ENCODE measurements around the gene AOPEP.
"Not testable (repeated sequence)": the region's sequence is repeated elsewhere in the genome, so short reads cannot be mapped to it uniquely, and the experiment has no call there.

AOPEP gene

GRCh38 chr9:94929369-94929756, 202.9 kb downstream of the AOPEP start:
- no peaks in the 10 kb centered on the region for H3K36me3 ChIP-seq (ENCODE audit: control insufficient read depth, insufficient read depth, low read length)
- no peaks in the 10 kb centered on the region for H3K27me3 ChIP-seq (ENCODE audit: control insufficient read depth, insufficient read depth, low read length)
- H3K27ac ChIP-seq (ENCODE audit: low read depth, low read length) = no peak overlapping the region
- no peaks in the 10 kb centered on the region for H3K4me1 ChIP-seq (ENCODE audit: control insufficient read depth, insufficient read depth, low read length)
- no peak overlapping the region for H3K9ac ChIP-seq (ENCODE audit: low read length)
- H3K4me3 ChIP-seq (ENCODE audit: low read length) = no peak overlapping the region

DNA sequence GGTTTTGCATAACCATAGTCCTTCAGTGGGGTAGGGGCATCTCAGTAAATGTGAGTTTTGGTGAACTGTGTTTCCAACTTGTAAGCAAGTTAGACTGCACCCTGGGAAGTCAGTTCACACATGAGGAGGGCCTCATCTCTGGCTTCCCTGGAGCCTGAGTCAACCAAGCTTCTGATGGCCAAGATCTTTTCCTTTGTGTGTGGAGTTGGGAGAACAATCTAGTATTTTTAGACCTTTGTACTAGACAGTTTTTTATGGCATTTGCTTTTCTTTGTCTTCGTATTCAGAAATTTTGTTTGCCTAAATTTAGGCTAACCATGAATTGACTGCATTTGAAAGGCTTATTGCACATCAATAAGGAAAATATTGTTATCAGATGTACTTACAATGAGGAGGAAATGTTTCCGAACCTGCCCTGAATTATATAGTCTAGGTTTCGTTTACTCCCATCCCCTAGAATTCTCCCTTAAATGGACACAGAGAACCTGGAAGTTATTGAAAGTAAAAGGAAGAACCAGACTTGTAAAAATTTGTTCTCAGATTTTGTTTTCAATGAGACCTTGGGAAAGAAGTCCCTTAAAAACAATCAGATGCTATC, 204.6 kb downstream of the AOPEP start:
- Histone ChIP-seq H3K4me1 (ENCODE audit: control insufficient read depth, insufficient read depth, low read length) (no peaks in the 10 kb centered on the region), H3K36me3 (ENCODE audit: control insufficient read depth, insufficient read depth, low read length) (no peaks in the 10 kb centered on the region), H3K4me3 (ENCODE audit: low read length) (no peak overlapping the region), H3K27me3 (ENCODE audit: control insufficient read depth, insufficient read depth, low read length) (no peaks in the 10 kb centered on the region), H3K27ac (ENCODE audit: low read depth, low read length) (no peak overlapping the region), H3K9ac (ENCODE audit: low read length) (no peak overlapping the region)

GRCh38 chr9:94931740-94932139, 205.2 kb downstream of the AOPEP start:
- no peak overlapping the region for H3K9ac ChIP-seq (ENCODE audit: low read length)

DNA sequence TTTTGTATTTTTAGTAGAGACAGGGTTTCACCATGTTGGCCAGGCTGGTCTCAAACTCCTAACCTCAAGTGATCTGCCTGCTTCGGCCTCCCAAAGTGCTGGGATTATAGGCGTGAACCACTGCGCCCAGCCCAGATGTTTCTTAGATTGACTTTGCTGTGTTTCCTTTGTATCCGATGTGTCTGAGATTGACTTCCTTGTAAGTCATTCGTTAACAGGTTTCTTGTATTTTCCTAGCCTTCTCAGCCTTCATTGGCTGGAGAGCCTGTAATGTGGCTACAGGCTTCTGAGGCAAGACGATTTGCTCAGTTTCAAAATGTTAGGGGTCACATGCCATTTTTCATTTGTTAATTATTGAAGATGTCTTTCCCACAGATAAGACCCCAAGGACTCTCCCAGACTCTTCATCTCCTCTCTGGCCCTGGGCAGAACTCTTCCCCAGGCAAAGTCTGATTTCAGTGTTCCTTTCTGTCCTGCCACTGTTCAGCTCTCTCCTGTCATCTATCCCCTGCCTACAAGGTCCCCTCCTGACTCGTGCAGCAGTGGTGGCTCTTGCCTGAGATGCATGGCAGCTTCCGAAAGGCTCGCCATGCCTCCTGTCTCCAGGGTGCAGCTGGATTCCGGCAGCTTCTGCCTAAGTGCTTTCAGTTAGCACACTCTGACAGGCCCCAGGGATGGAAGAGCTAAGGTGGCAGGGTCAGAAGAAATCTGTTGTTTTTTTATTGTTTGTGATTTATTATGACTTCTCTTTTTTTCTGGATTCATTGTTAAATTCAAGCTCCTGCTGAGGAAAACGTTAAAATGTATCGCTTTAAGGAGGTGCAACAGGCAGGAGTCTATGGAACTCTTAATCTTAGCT, 206.4 kb downstream of the AOPEP start:
- H3K27ac ChIP-seq (ENCODE audit: low read depth, low read length) = no peak overlapping the region
- no peaks in the 10 kb centered on the region for H3K36me3 ChIP-seq (ENCODE audit: control insufficient read depth, insufficient read depth, low read length)
- H3K4me3 ChIP-seq (ENCODE audit: low read length) = no peak overlapping the region
- H3K4me1 ChIP-seq (ENCODE audit: control insufficient read depth, insufficient read depth, low read length) = peaks cover 3% of the 10 kb centered on the region
- no peak overlapping the region for H3K9ac ChIP-seq (ENCODE audit: low read length)
- H3K27me3 ChIP-seq (ENCODE audit: control insufficient read depth, insufficient read depth, low read length) = no peaks in the 10 kb centered on the region

More at GRCh38 chr9:94931740-94932139, 205.2 kb downstream of the AOPEP start:
- Histone ChIP-seq H3K27me3 (ENCODE audit: control insufficient read depth, insufficient read depth, low read length) (no peaks in the 10 kb centered on the region), H3K4me3 (ENCODE audit: low read length) (no peak overlapping the region), H3K27ac (ENCODE audit: low read depth, low read length) (no peak overlapping the region), H3K4me1 (ENCODE audit: control insufficient read depth, insufficient read depth, low read length) (no peaks in the 10 kb centered on the region), H3K36me3 (ENCODE audit: control insufficient read depth, insufficient read depth, low read length) (no peaks in the 10 kb centered on the region)

DNA sequence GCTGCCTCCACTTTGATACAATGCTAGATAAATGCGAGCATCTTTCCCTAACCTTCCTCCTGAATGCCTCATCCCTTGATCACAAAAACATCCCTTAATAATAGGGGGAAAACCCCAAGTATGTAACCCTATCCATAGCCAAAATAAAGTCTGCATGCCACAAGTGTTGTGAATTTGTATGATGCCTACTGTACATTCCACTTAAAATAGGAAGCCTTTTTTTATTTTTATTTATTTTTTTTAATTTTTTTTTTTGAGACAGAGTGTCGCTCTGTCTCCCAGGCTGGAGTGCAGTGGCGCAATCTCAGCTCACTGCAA, 207.0 kb downstream of the AOPEP start:
- Histone ChIP-seq H3K27me3 (ENCODE audit: control insufficient read depth, insufficient read depth, low read length) (no peaks in the 10 kb centered on the region), H3K36me3 (ENCODE audit: control insufficient read depth, insufficient read depth, low read length) (no peaks in the 10 kb centered on the region), H3K27ac (ENCODE audit: low read depth, low read length) (no peak overlapping the region), H3K4me3 (ENCODE audit: low read length) (no peak overlapping the region), H3K4me1 (ENCODE audit: control insufficient read depth, insufficient read depth, low read length) (peaks cover 3% of the 10 kb centered on the region), H3K9ac (ENCODE audit: low read length) (no peak overlapping the region)

DNA sequence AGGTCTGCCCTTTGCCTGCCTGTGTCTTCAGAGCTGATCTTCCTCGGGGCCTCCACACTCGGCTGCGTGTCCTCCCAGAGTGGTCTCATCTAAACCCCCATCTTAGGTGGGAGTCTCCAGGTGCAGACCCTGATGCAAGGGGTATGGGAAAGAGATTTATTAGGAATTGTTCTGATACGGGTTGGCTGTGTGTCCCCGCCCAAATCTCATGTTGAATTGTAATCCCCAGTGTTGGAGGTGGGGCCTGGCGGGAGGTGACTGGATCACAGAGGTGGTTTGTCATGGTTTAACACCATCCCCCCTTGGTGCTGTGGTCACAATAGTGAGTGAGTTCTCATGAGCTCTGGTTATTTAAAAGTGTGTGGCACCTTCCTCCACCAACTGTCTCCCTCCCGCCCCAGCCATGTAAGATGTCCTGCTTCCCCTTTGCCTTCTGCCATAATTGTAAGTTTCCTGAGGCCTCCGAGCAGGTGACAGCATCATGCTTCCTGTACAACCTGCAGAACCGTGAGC, 208.4 kb downstream of the AOPEP start:
- no peak overlapping the region for H3K4me3 ChIP-seq (ENCODE audit: low read length)
- no peak overlapping the region for H3K9ac ChIP-seq (ENCODE audit: low read length)
- H3K27ac ChIP-seq (ENCODE audit: low read depth, low read length) = no peak overlapping the region
- no peaks in the 10 kb centered on the region for H3K27me3 ChIP-seq (ENCODE audit: control insufficient read depth, insufficient read depth, low read length)
- H3K36me3 ChIP-seq (ENCODE audit: control insufficient read depth, insufficient read depth, low read length) = no peaks in the 10 kb centered on the region
- H3K4me1 ChIP-seq (ENCODE audit: control insufficient read depth, insufficient read depth, low read length) = peaks cover 3% of the 10 kb centered on the region

DNA sequence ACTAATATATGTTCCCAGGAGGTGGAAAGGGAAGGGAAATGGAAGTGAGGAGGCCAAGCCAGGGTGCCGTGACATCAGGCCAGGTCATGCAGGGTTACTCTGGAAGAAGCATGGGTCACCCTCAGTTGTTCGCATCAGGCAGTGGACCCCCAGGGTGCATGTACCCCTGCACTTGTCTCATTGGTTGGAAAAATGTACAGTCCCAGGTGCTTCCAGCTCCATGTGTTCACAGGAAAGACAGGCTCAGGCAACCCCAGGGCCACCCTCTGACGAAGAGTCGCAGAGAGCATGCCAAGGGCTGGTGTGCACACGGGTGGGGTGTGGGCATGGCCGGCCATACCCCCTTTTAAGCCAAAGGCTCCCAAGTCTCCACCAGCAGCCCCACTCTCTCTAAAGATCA, 208.9 kb downstream of the AOPEP start:
- no peaks in the 10 kb centered on the region for H3K27me3 ChIP-seq (ENCODE audit: control insufficient read depth, insufficient read depth, low read length)
- H3K9ac ChIP-seq (ENCODE audit: low read length) = no peak overlapping the region
- peaks cover 3% of the 10 kb centered on the region for H3K4me1 ChIP-seq (ENCODE audit: control insufficient read depth, insufficient read depth, low read length)
- H3K27ac ChIP-seq (ENCODE audit: low read depth, low read length) = no peak overlapping the region
- H3K36me3 ChIP-seq (ENCODE audit: control insufficient read depth, insufficient read depth, low read length) = no peaks in the 10 kb centered on the region
- H3K4me3 ChIP-seq (ENCODE audit: low read length) = no peak overlapping the region

- H3K27ac ChIP-seq (ENCODE audit: low read depth, low read length) = no peak overlapping the region
- H3K4me1 ChIP-seq (ENCODE audit: control insufficient read depth, insufficient read depth, low read length) = peaks cover 3% of the 10 kb centered on the region
- H3K36me3 ChIP-seq (ENCODE audit: control insufficient read depth, insufficient read depth, low read length) = no peaks in the 10 kb centered on the region
- no peak overlapping the region for H3K4me3 ChIP-seq (ENCODE audit: low read length)
- H3K27me3 ChIP-seq (ENCODE audit: control insufficient read depth, insufficient read depth, low read length) = no peaks in the 10 kb centered on the region
- no peak overlapping the region for H3K9ac ChIP-seq (ENCODE audit: low read length)
These were observed 209.9 kb downstream of the AOPEP start for GRCh38 chr9:94936419-94936818.

GRCh38 chr9:94937214-94937903, 210.9 kb downstream of the AOPEP start:
- no peak overlapping the region for H3K27ac ChIP-seq (ENCODE audit: low read depth, low read length)
- no peak overlapping the region for H3K4me3 ChIP-seq (ENCODE audit: low read length)

GRCh38 chr9:94938384-94938783, 211.9 kb downstream of the AOPEP start:
- no peaks in the 10 kb centered on the region for H3K27me3 ChIP-seq (ENCODE audit: control insufficient read depth, insufficient read depth, low read length)
- no peak overlapping the region for H3K4me3 ChIP-seq (ENCODE audit: low read length)
- H3K36me3 ChIP-seq (ENCODE audit: control insufficient read depth, insufficient read depth, low read length) = no peaks in the 10 kb centered on the region
- H3K9ac ChIP-seq (ENCODE audit: low read length) = no peak overlapping the region
- H3K27ac ChIP-seq (ENCODE audit: low read depth, low read length) = no peak overlapping the region
- peaks cover 3% of the 10 kb centered on the region for H3K4me1 ChIP-seq (ENCODE audit: control insufficient read depth, insufficient read depth, low read length)

More at GRCh38 chr9:94937214-94937903, 210.9 kb downstream of the AOPEP start:
- Histone ChIP-seq H3K9ac (ENCODE audit: low read length) (no peak overlapping the region), H3K4me1 (ENCODE audit: control insufficient read depth, insufficient read depth, low read length) (peaks cover 3% of the 10 kb centered on the region), H3K36me3 (ENCODE audit: control insufficient read depth, insufficient read depth, low read length) (no peaks in the 10 kb centered on the region), H3K27me3 (ENCODE audit: control insufficient read depth, insufficient read depth, low read length) (no peaks in the 10 kb centered on the region)

DNA sequence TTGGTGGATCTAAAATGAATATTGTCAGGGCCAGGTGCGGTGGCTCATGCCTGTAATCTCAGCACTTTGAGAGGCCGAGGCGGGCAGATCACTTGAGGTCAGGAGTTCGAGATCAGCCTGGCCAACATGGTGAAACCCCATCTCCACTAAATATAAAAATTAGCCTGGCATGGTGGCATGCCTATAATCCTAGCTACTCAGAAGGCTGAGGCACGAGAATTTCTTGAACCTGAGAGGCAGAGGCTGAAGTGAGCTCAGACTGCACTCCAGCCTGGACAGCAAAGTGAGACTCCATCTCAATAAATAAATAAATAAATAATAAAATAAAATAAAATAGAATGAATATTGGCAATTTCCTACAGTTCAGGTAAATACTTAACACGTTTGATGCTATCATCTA, 213.8 kb downstream of the AOPEP start:
- H3K4me3 ChIP-seq (ENCODE audit: low read length); H3K4me1 ChIP-seq (ENCODE audit: control insufficient read depth, insufficient read depth, low read length); H3K27me3 ChIP-seq (ENCODE audit: control insufficient read depth, insufficient read depth, low read length); H3K9ac ChIP-seq (ENCODE audit: low read length); H3K27ac ChIP-seq (ENCODE audit: low read depth, low read length); H3K36me3 ChIP-seq (ENCODE audit: control insufficient read depth, insufficient read depth, low read length): not testable (repeated sequence)

DNA sequence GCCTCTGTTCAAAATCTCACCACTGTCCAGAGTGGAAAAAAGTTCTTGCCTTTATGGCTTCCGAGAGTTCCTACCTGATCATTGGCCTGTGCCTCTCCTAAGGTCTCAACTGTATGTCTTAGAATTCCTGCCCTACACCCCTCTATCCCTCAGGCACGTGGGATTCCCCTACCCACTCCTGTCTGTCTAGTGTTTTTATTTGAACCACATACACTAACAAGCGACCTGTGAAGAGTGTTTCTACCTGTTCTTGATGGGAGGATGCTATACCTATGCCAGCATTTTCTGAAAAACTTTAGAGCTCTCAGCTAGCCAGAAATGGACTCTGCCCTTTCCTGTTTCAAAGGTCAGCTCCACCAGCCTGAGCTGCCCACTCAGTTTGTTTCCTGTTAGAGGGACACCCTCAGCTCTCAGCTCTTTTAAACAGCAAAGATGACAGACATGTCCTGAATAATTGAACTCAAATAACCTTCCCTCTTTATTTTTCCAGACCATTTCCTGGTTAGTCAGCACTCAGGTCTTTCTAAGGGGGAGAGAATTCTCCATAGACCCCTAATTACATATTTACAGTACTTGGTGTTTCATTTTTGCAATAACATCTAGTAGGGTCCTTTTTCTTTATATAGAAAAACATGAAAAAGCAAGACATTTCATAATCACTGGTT, 214.8 kb downstream of the AOPEP start:
- peaks cover 3% of the 10 kb centered on the region for H3K4me1 ChIP-seq (ENCODE audit: control insufficient read depth, insufficient read depth, low read length)
- no peaks in the 10 kb centered on the region for H3K27me3 ChIP-seq (ENCODE audit: control insufficient read depth, insufficient read depth, low read length)
- H3K4me3 ChIP-seq (ENCODE audit: low read length) = no peak overlapping the region
- no peaks in the 10 kb centered on the region for H3K36me3 ChIP-seq (ENCODE audit: control insufficient read depth, insufficient read depth, low read length)
- no peak overlapping the region for H3K9ac ChIP-seq (ENCODE audit: low read length)
- no peak overlapping the region for H3K27ac ChIP-seq (ENCODE audit: low read depth, low read length)

Measured in rectal smooth muscle tissue (tissue), 1 donor.